Aortic smooth muscle cell (primary cell): ENCODE measurements around the gene COQ8A. TPM values are rescaled to one million over a fixed set of nuclear protein-coding genes. Genes with fewer than 3 reads are reported as not detected.

Experiments
- total RNA-seq: library from RNA; depleted of rRNA; stranded (reverse); fragments of >200 nt; gene quantifications from 2 replicates; pipeline ENCODE4 v1.2.3, GENCODE V29; 2014

Gene COQ8A
- 7.2 and 8.1 TPM in 2 replicates for total RNA-seq

GRCh38 chr1:226940029-226940805, at the start of gene COQ8A:
COQ8A (plus strand) TSS chr1:226940294; CDS start chr1:226961386, 21,092 bp downstream.

Other genes starting within 250 kb of the COQ8A start
- gene ITPKB, start 201.0 kb upstream of the COQ8A start, total RNA-seq: 7.7 and 8.2 TPM in 2 replicates
- gene PSEN2, start 69.7 kb upstream of the COQ8A start, total RNA-seq: 21.5 and 24.0 TPM in 2 replicates